ENCODE measurements around the gene LENG8. TPM values are rescaled to one million over a fixed set of nuclear protein-coding genes. Genes with fewer than 3 reads are reported as not detected.

Gene LENG8
- total and polyA plus RNA-seq, 2 experiments from 2014 or later = 42.1 to 74.3 TPM

GRCh38 chr19:54433697-54434096, 15.3 kb upstream of the LENG8 start:
- H3K79me2 ChIP-seq (replicated peaks; ENCODE audit: insufficient read depth) = no peaks in the 10 kb centered on the region
- no peak overlapping the region for H3K4me2 ChIP-seq
- no peaks in the 10 kb centered on the region for H3K36me3 ChIP-seq (ENCODE audit: insufficient read depth)
- H3F3A ChIP-seq (replicated peaks; ENCODE audit: low read depth) = no peaks in the 10 kb centered on the region
- H2AFZ ChIP-seq = no peak overlapping the region
- no peak overlapping the region for H3K4me3 ChIP-seq
- H3K27me3 Mint-ChIP-seq (ENCODE audit: insufficient read depth, low read depth, poor library complexity) = peaks cover 27% of the 10 kb centered on the region
- H3K27ac Mint-ChIP-seq = no peak overlapping the region
- H4K20me1 ChIP-seq (replicated peaks; ENCODE audit: insufficient read depth) = no peaks in the 10 kb centered on the region; the same call in none of the 2 replicates
- no peak for ATAC-seq
- peaks cover 15% of the 10 kb centered on the region for H3K36me3 Mint-ChIP-seq (ENCODE audit: low read depth)
- H3K4me1 ChIP-seq (ENCODE audit: insufficient read depth) = peaks cover 25% of the 10 kb centered on the region
- H3K4me1 Mint-ChIP-seq = peaks cover 47% of the 10 kb centered on the region
- H3K27ac ChIP-seq (ENCODE audit: low read depth) = no peak overlapping the region
- no peaks in the 10 kb centered on the region for H3K9me2 ChIP-seq (ENCODE audit: insufficient read depth)
- DNase-seq (ENCODE audit: low spot score) = no peak
- no peak overlapping the region; the same call in 2 of the 3 replicates for H3K4me3 Mint-ChIP-seq
- H3K9me3 Mint-ChIP-seq = no peaks in the 10 kb centered on the region; the same call in 2 of the 3 replicates
- TF ChIP-seq ETS1 (IDR thresholded peaks at IDR 0.05) = no peak
- no peak for TF ChIP-seq CREB1 (CRISPR knock-in tag; IDR thresholded peaks at IDR 0.05; ENCODE audit: low read depth)
- no peak for TF ChIP-seq NANOG (IDR thresholded peaks at IDR 0.05; ENCODE audit: borderline replicate concordance)
- TF ChIP-seq REST (IDR thresholded peaks at IDR 0.05; ENCODE audit: unreplicated experiment) = no peak
- TF ChIP-seq ZNF331 (CRISPR knock-in tag; IDR thresholded peaks at IDR 0.05; ENCODE audit: low read depth) = no peak
- no peak for TF ChIP-seq EZH2 (IDR thresholded peaks at IDR 0.05; ENCODE audit: low read depth, unreplicated experiment)
- no peak for TF ChIP-seq STAT1 (IDR thresholded peaks at IDR 0.05; ENCODE audit: unreplicated experiment)
- TF ChIP-seq ZNF462 (CRISPR knock-in tag; IDR thresholded peaks at IDR 0.05) = no peak
- no peak for TF ChIP-seq CTCF (conservative IDR thresholded peaks at IDR 0.05; ENCODE audit: low read depth in 2 of 2)
- TF ChIP-seq POLR2AphosphoS5 (IDR thresholded peaks at IDR 0.05; ENCODE audit: low read depth) = no peak
- no peak for TF ChIP-seq EZH2phosphoT487 (IDR thresholded peaks at IDR 0.05; ENCODE audit: unreplicated experiment)
- no peak for TF ChIP-seq ZNF114 (CRISPR knock-in tag; IDR thresholded peaks at IDR 0.05)
- TF ChIP-seq JUNB (IDR thresholded peaks at IDR 0.05; ENCODE audit: unreplicated experiment) = no peak
- 0 out of 2 replicates have a peak, but pooled peaks cover 3% of the 10 kb centered on the region for H3K27me3 ChIP-seq (ENCODE audit: insufficient read depth)

Data from GM23338 (cell line).